ENCODE measurements around the gene INHBB.
"Not testable (repeated sequence)": the region's sequence is repeated elsewhere in the genome, so short reads cannot be mapped to it uniquely, and the experiment has no call there.

Gene INHBB

GRCh38 chr2:120383631-120384340, 37.9 kb downstream of the INHBB start:
- no peak for DNase-seq

GRCh38 chr2:120384486-120385354, 38.8 kb downstream of the INHBB start:
- no peak for DNase-seq

DNA sequence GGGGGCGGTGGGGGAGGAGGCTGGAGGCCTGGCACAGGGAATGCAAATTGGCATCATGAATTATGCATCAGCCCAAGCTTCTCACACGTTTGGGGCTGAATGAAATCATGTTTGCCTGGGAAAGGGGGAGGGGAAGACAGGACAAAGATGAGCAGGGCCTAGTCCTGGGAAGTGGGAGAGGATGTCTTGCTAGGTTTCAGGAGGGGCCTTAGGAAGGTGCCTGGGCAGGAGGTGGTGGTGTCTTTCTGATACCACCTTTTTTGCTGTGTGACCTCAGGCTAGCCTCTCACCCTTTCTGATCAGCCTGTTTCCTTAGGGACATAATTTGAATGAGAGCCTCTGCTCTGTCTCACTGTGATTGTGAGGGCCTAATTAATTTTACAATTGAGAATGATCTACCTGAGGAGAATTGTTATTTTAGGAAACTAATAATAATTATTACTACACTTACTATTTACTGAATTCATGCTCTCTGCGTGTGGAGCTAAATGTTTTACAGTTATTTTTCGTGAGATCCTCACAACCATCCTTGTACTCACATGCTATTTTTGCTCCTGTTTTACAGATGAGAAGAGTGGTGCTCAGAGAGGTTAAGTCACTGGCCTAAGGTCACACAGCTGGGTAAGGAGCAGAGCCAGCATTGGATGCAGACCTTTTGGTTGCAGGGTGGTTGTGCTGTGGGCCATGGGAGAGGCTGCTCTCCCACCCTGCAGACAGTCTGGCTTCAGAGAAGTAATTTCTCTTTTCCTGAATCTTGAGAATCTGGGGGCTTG, 39.6 kb downstream of the INHBB start:
- DNase-seq, result no peak

DNA sequence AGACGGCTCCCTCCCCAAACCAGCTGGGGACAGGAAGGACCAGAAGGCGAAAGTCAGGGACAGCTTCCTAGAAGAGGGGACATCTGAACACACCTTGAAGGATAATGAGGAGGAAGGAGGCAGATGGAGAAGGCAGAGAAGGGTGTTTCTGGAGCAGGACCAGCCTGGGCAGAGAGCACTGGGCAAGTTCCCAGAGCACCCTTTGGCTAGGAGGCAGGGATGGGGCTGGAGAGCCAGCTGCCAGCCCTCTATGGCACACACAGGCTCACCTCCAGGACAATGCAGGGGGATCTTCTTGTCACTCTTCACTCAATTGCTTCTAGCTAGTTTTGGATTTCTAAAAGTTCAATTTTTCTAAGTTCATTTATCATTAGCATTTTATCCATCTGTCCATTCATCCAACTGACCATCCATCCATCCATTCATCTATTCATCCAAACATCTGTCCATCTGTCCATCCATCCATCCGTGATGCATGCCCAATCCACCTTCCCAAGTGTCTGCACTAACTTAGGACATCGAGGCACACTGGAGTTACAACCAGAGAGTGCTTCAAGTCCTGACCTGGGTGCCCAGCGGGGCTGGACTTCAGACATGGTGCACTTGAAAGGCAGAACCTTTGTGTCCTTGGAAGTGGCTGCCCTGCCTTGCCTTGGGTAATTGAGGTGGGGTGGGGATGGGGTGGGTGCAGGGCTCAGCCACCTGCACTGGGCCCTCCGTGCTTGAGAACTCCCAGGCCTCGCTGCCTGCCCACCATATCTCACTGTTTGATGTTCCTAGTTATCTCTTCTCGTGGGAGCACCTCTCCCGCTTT, 42.5 kb downstream of the INHBB start:
- DNase-seq, result no peak

- no peak for DNase-seq
Measured at GRCh38 chr2:120389036-120389391, 43.1 kb downstream of the INHBB start.

DNA sequence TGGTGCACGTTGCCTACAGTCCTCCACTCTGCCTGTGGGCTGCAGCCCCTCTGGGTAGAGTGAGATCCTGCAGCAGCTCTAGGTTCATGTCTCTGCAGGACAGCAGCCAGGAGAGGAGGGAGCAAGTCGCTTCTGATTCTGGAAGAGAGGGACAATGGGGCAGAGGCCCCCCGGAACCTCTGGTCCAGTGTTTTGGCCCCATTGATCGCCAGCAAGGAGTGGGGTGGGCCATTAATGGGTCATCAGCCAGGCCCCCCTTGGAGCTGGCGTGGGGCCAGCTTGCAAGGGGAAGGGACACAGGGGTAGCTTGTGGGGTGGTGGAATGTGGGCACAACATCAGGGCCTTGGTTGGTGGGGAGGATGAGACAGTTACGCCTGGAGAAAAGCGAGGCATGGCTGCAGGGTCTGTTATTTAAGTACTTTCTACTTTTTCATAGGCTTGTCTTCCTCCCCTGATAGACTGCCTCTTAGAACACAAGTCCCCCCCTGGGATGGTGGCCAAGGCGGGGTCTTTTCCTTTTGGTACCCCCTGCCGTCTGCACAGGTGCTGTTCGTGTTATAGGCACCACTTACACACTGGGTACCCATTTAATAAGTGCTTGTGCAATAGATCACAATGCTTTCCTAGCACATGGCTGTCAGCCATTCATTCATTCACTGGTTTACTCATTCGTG, 44.6 kb downstream of the INHBB start:
- no peak for DNase-seq

- DNase-seq, result not testable (repeated sequence)
Measured at GRCh38 chr2:120391382-120391781, 45.4 kb downstream of the INHBB start.

- DNase-seq, result no peak
Measured at GRCh38 chr2:120391911-120392665, 46.2 kb downstream of the INHBB start.

DNA sequence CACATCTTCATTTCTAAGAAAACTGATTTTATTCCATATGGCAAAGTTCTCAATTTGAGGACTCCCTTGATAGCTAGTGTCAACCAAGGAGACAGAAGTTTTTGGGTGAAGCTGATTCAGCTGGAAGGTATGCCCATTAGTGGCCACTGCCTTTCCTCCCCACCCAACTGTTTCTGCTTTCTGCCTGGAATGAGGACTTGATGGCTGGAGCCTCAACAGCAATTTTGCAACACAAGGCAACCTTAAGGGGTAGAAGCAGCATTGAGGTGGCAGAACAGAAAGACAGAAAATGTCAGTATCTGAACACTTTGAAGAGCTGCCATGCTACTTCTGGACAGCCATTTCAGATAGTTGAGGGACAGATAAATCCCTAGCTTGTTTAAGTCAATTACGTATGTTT, 47.0 kb downstream of the INHBB start:
- DNase-seq, result no peak

GRCh38 chr2:120393456-120393855, 47.5 kb downstream of the INHBB start:
- DNase-seq, result no peak

DNA sequence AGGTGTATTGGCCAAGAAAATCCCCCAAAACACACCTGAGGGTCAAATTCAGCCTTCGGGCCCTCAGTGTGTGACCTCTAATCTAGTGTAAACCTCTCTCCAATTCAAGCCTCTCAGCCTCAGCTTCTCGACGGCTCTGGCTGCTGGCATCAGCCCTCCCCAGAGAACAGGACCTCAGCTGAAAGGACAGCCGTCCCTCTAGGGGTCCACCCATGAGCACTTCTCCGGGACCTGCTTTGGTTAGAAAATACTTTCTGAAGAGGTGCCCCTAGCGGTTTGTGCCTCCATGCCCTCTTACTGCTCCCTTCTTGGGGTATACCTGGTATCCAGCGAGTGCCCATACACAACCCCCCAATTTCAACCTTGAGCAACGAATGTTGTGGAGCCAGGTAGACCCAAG, 48.8 kb downstream of the INHBB start:
- no peak for DNase-seq

- no peak for DNase-seq
Measured at GRCh38 chr2:120395221-120396012, 49.5 kb downstream of the INHBB start.

- no peak for DNase-seq
Measured at GRCh38 chr2:120396013-120396860, 50.3 kb downstream of the INHBB start.

- no peak for DNase-seq
Measured at GRCh38 chr2:120396861-120397811, 51.2 kb downstream of the INHBB start.

DNA sequence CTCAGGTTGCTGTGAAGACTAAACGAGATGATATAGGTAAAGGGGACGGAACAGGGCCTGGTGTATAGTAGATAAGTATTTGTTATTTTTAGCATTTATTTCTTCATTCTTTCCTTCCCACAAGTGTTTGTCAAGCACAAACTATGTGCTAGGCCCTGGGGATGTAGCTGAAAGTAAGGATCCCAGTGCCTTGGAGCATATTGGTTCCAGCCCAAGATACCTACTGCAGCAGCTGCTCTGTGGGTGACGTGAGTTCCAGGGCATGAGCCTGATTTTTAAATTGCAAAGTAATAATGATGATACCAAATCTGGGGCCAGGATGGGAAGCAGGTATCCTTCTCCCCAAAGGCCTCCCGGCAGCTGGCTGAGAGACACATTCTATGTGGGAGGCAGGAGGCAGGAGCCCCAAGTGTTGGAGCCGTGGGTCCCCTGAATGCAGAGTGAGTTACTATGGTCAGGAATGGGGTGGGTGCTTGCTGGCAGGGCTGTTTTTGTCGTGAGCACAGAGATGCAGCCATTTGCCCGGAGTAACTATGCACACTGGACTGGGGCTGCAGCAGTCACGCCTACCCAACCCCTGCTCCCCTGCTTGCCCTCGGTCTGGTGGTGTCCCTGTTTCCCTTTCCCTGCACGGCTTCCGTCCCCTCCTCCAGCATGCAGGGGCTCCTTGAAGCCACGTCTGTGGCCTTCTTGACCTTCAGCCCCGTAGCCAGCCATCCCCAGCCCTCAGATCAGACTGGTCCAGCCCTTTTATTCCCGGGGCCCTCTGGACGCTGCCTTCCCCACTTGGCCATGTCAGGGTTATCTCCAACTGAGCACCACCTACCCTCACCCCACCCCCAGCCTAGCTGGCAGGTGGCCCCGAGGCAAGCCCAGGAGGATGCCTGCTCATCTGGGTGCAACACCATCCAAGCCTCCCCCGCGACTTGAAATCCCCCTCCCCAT, 52.4 kb downstream of the INHBB start:
- DNase-seq, result no peak

DNA sequence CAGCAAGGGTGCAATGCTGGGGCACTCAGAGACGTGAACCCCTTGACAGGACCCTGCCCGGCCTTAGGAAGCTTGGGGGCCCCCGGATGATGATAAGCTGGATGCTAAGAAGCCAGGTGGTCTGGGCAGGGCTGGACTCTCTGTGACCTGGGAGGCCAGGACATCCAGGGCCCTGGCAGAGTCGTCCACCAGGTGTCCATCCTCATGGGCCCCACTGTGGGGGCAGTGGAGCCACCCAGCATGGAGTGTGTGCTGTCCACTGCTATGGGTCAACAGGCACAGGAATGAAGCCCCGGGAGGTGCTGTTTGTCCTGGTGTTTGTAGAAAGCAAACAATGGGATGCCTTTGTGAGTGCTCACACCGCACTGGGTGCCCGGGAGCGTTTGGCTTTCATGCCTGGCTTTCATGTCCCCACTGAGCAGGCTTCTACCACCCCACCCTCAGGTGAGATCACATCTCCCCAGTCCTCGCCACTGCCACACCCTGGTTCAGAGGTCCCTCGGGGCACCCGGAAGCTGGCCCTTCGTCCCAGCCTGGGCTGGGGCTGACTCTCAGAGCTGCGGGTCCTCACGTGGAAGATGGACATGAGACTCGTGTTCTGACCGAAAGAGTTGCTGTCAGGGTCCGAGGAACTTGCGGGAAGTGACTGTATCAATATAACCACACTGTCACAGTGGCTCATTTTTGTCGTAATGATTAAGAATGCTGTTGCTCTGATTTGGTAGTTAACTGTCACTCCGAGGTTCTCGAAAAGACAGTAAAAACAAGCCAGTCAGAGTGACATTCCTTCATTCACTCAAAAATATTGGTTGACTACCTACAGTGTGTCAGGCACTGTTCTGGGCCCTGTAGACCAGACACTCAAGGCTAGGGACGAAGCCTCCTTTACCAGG, 53.3 kb downstream of the INHBB start:
- DNase-seq, result no peak
